Measurements from ENCODE around the gene NAV3.

The NAV3 gene

DNA sequence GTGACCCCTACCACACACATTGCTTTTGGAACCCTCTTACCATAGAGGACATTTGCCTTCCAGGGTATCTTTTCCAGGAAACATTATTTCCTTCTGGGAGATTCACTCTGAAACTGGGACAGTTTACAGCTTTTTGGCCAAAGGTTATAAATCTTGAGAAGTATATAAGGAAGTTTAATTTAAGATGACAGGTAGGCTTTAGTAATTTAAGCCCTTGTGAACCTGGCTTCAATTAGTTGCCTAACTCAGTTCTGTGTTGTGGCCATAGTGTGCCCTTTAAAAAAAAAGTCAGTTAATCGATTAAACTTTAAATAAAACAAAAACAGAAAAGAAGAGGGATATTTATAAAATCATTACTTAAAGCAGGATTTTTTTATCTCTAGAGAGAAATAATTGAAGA, 142.9 kb downstream of the NAV3 start:
- TF ChIP-seq ZNF384 (IDR thresholded peaks at IDR 0.05) (no peak), CTBP1 (IDR thresholded peaks at IDR 0.05; ENCODE audit: borderline replicate concordance) (no peak), SUZ12 (IDR thresholded peaks at IDR 0.05) (no peak), NFRKB (IDR thresholded peaks at IDR 0.05) (no peak), FOXA1 (IDR thresholded peaks at IDR 0.05) (no peak), ARNT (IDR thresholded peaks at IDR 0.05) (no peak), BHLHE40 (IDR thresholded peaks at IDR 0.05; ENCODE audit: borderline replicate concordance) (no peak), TARDBP (IDR thresholded peaks at IDR 0.05) (no peak), HDGF (IDR thresholded peaks at IDR 0.05; ENCODE audit: borderline replicate concordance) (no peak), FOXK2 (IDR thresholded peaks at IDR 0.05) (no peak), FOXM1 (IDR thresholded peaks at IDR 0.05; ENCODE audit: borderline replicate concordance) (no peak)
- TF ChIP-seq, protein P1, sequence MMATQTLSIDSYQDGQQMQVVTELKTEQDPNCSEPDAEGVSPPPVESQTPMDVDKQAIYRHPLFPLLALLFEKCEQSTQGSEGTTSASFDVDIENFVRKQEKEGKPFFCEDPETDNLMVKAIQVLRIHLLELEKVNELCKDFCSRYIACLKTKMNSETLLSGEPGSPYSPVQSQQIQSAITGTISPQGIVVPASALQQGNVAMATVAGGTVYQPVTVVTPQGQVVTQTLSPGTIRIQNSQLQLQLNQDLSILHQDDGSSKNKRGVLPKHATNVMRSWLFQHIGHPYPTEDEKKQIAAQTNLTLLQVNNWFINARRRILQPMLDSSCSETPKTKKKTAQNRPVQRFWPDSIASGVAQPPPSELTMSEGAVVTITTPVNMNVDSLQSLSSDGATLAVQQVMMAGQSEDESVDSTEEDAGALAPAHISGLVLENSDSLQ (IDR thresholded peaks at IDR 0.05), result no peak
- POLR2A ChIA-PET, result no interaction called here
- CTCF ChIA-PET, result no interaction called here
- DNase-seq (ENCODE audit: extremely low spot score), result no peak

DNA sequence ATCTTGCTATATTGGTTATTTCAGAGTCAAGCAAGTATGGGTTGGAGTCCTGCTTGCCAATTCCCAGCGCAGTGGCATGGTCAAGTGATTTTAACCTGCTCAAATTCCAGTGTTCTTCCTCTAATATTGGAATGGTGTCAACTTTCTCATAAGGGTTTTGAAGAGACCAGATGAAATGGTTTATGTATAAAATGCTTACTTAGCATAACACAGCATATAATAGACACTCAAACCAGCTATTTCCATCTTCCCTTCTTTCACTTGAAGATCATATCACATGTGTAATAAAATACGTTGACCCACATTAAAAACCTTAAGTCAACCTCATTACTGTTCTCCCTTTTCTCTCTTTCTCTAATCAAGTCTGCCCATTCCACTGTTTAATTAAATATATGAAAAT, 144.0 kb downstream of the NAV3 start:
- POLR2A ChIA-PET, result no interaction called here
- DNase-seq (ENCODE audit: extremely low spot score), result no peak
- TF ChIP-seq FOXM1 (IDR thresholded peaks at IDR 0.05; ENCODE audit: borderline replicate concordance), result no peak
- CTCF ChIA-PET, result no interaction called here

DNA sequence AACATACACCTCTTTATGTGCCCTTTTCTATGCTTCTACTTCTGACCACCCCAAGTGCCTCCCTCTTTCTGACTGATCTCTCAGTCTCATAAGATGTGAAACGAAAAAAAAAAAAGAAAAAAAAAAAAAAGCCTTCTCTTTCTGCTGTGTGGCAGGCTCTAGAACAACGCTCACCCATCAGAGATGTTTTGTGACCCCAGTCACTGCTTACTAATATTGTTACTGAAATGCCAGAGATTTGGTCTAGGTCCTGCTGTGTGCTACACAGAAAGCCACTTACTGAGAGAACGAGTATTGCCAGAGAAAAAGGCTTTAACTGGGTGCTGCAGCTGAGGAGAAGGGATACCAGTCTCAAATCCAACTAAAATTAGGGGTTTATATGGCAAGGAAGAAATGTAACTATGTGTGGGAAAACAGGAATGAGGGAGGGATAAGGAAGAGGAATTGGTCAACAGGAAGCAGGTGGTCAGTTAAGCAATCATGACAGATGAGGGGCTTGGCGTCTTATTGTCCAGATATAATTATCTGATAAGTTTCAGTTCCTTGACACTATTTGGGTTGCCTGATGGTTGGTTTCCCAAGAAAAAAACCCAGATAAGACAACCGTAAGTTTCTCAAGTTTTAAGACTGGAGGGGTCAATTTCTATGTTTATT, 149.0 kb downstream of the NAV3 start:
- ChIA-PET POLR2A (no interaction called here), CTCF (no interaction called here)
- no peak for TF ChIP-seq ARNT (IDR thresholded peaks at IDR 0.05)
- TF ChIP-seq FOXA1 (IDR thresholded peaks at IDR 0.05), result no peak
- no peak for TF ChIP-seq ELF4 (IDR thresholded peaks at IDR 0.05)
- TF ChIP-seq, protein P1 (IDR thresholded peaks at IDR 0.05), result no peak
- TF ChIP-seq NFRKB (IDR thresholded peaks at IDR 0.05), result no peak
- no peak for TF ChIP-seq TARDBP (IDR thresholded peaks at IDR 0.05)
- no peak for TF ChIP-seq FOXK2 (IDR thresholded peaks at IDR 0.05)
- no peak for TF ChIP-seq LEF1 (IDR thresholded peaks at IDR 0.05; ENCODE audit: borderline replicate concordance)
- no peak for TF ChIP-seq SUZ12 (IDR thresholded peaks at IDR 0.05)
- TF ChIP-seq HDGF (IDR thresholded peaks at IDR 0.05; ENCODE audit: borderline replicate concordance), result no peak
- TF ChIP-seq ZNF384 (IDR thresholded peaks at IDR 0.05), result no peak
- TF ChIP-seq CTBP1 (IDR thresholded peaks at IDR 0.05; ENCODE audit: borderline replicate concordance), result no peak
- no peak for TF ChIP-seq BHLHE40 (IDR thresholded peaks at IDR 0.05; ENCODE audit: borderline replicate concordance)
- no peak for TF ChIP-seq L3MBTL2 (conservative IDR thresholded peaks at IDR 0.05)
- no peak for TF ChIP-seq SP1 (IDR thresholded peaks at IDR 0.05)
- TF ChIP-seq FOXM1 (IDR thresholded peaks at IDR 0.05; ENCODE audit: borderline replicate concordance), result no peak
- no peak for DNase-seq (ENCODE audit: extremely low spot score)

DNA sequence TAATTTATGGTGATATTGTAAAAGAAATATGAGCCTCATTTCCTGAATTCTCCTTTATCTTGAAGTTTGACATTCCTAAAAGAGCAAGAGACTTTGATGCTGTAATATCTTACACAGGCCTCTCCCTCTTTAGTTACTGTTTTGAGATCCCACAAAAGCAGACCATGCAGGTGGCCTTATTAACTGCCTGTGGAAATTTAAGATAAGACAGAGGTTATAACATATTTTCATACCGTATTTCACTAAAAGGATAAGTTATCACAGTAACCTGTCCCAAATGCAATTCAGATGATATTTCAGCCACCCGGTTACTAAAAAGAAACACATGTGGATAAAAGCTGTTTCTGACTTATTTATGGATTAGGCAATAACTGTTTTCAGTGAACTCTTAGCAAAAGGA, 150.1 kb downstream of the NAV3 start:
- POLR2A ChIA-PET, result no interaction called here
- DNase-seq (ENCODE audit: extremely low spot score), result no peak
- TF ChIP-seq FOXK2 (IDR thresholded peaks at IDR 0.05) (no peak), FOXM1 (IDR thresholded peaks at IDR 0.05; ENCODE audit: borderline replicate concordance) (no peak), SUZ12 (IDR thresholded peaks at IDR 0.05) (no peak), L3MBTL2 (conservative IDR thresholded peaks at IDR 0.05) (no peak), CTBP1 (IDR thresholded peaks at IDR 0.05; ENCODE audit: borderline replicate concordance) (no peak), FOXA1 (IDR thresholded peaks at IDR 0.05) (no peak), ZNF384 (IDR thresholded peaks at IDR 0.05) (no peak), LEF1 (IDR thresholded peaks at IDR 0.05; ENCODE audit: borderline replicate concordance) (no peak)
- CTCF ChIA-PET, result interaction anchor here (0.6 kb wide), 1 partner anchor 8 kb away, joined by 3 read pairs; no protein-coding TSS in a partner anchor

DNA sequence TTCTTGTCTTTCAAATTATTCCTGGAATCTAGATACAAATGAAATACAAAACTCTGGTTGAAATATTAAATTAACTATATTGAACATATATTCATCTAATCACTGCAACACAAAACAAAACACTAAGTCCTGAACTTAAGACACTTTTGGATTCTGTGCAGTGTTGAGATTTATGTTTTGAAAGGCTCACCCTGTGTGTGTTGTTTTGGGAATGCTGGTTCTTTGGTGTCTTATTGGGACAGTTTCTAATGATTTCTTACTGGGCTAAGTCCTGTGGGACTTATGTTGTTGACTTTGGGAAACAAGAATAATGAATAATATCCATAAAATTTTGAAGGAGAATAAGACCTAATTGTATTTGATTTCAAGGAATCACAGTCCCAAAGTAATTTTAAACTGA, 153.2 kb downstream of the NAV3 start:
- POLR2A ChIA-PET, result no interaction called here
- no peak for TF ChIP-seq ZNF384 (IDR thresholded peaks at IDR 0.05)
- TF ChIP-seq CTBP1 (IDR thresholded peaks at IDR 0.05; ENCODE audit: borderline replicate concordance), result no peak
- no peak for TF ChIP-seq NFRKB (IDR thresholded peaks at IDR 0.05)
- no peak for TF ChIP-seq FOXM1 (IDR thresholded peaks at IDR 0.05; ENCODE audit: borderline replicate concordance)
- no peak for TF ChIP-seq BHLHE40 (IDR thresholded peaks at IDR 0.05; ENCODE audit: borderline replicate concordance)
- no peak for TF ChIP-seq ELF4 (IDR thresholded peaks at IDR 0.05)
- TF ChIP-seq, protein P1 (IDR thresholded peaks at IDR 0.05), result no peak
- no peak for TF ChIP-seq FOXA1 (IDR thresholded peaks at IDR 0.05)
- no peak for TF ChIP-seq FOXK2 (IDR thresholded peaks at IDR 0.05)
- no peak for TF ChIP-seq HDGF (IDR thresholded peaks at IDR 0.05; ENCODE audit: borderline replicate concordance)
- no peak for TF ChIP-seq L3MBTL2 (conservative IDR thresholded peaks at IDR 0.05)
- no peak for TF ChIP-seq SP1 (IDR thresholded peaks at IDR 0.05)
- TF ChIP-seq TARDBP (IDR thresholded peaks at IDR 0.05), result no peak
- TF ChIP-seq ARNT (IDR thresholded peaks at IDR 0.05), result no peak
- no peak for TF ChIP-seq SUZ12 (IDR thresholded peaks at IDR 0.05)
- CTCF ChIA-PET, result interaction anchor here (1.2 kb wide), 1 partner anchor 39 kb away, joined by 3 read pairs; no protein-coding TSS in a partner anchor
- DNase-seq (ENCODE audit: extremely low spot score), result no peak

DNA sequence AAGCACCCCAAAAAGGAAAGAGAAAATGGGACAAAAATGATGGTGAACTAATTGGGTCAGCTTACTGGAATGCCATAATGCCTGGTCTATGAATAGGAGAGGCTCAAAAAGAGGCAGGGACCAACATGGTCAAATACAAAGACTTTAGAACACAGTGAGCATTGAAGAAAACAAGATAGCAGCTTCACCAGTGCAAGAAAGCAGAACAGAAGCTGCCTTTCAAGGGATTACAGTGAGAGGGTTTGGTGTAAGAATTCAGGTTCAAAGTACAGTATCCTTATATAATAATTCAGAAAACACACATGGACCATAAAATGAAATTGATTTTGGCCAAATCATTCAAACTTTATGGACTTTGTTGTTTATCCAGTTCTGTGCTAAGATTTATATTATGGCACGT, 162.1 kb downstream of the NAV3 start:
- no peak for DNase-seq (ENCODE audit: extremely low spot score)
- POLR2A ChIA-PET, result no interaction called here
- CTCF ChIA-PET, result no interaction called here
- TF ChIP-seq HDGF (IDR thresholded peaks at IDR 0.05; ENCODE audit: borderline replicate concordance), result no peak
- no peak for TF ChIP-seq LEF1 (IDR thresholded peaks at IDR 0.05; ENCODE audit: borderline replicate concordance)
- TF ChIP-seq BHLHE40 (IDR thresholded peaks at IDR 0.05; ENCODE audit: borderline replicate concordance), result no peak
- no peak for TF ChIP-seq CTBP1 (IDR thresholded peaks at IDR 0.05; ENCODE audit: borderline replicate concordance)
- TF ChIP-seq SP1 (IDR thresholded peaks at IDR 0.05), result no peak
- no peak for TF ChIP-seq L3MBTL2 (conservative IDR thresholded peaks at IDR 0.05)
- TF ChIP-seq TARDBP (IDR thresholded peaks at IDR 0.05), result no peak
- no peak for TF ChIP-seq ARNT (IDR thresholded peaks at IDR 0.05)
- no peak for TF ChIP-seq FOXM1 (IDR thresholded peaks at IDR 0.05; ENCODE audit: borderline replicate concordance)
- no peak for TF ChIP-seq SUZ12 (IDR thresholded peaks at IDR 0.05)

Data from HEK293T (cell line).